ENCODE results near the gene TXN2.
"Not testable (repeated sequence)": the region's sequence is repeated elsewhere in the genome, so short reads cannot be mapped to it uniquely, and the experiment has no call there.

TXN2 gene

DNA sequence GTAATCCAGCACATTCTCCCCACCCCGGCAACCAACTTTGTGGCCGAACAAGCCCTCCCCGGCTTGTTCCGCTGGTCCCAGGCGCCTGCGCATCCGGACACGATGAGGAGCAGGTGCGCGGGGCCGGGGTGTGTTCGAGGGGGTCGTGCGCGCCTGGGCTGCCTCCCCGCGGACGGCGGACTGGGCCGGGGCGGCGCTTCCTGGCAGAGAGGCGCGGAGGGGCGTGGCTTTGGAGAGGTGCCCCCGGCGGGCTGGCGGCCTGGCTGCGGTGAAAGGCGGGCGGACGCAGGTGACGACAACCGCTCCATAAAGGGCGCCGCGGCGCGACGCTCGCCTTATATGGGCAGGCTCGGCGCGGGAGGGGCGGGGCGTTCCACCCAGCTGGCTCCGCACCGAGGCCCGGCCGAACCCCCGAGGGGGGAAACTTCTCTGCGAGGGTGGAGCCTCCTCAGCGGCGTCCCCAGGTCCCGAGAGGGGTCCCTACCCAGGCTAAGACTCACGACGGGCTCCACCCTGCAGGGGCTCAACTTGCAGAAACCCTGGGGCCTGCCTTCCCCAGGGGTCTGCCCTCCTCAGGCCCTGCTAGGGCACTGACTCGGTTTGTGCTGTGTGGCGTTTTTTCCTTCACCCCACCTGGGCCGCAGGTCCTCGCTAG, 26.4 kb downstream of the TXN2 start:
- peak; percentile 82 for DNase-seq

DNA sequence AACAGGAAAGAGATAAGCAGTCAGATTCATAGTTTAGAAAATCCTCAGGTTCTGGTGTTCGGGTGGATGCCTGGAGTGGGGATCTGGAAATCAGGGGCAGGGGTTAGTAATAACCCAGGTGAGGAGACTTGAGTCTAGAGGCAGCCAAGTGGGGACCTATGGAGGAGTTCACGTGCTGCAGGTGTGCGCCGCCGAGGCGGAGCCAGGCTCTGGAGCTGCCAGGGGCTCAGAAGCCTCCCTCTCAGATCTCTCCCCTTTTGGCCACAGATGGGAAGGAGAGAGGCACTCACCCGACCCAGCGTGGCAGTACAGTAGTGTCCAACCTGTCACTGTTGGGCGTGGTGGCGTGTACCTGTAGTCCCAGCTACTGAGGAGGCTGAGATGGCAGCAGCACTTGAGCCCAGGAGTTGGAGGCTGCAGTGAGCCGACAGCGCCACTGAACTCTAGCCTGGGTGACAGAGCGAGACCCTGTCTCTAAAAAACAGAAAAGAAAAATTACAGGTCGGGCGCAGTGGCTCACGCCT, 27.5 kb downstream of the TXN2 start:
- DNase-seq = no peak

DNA sequence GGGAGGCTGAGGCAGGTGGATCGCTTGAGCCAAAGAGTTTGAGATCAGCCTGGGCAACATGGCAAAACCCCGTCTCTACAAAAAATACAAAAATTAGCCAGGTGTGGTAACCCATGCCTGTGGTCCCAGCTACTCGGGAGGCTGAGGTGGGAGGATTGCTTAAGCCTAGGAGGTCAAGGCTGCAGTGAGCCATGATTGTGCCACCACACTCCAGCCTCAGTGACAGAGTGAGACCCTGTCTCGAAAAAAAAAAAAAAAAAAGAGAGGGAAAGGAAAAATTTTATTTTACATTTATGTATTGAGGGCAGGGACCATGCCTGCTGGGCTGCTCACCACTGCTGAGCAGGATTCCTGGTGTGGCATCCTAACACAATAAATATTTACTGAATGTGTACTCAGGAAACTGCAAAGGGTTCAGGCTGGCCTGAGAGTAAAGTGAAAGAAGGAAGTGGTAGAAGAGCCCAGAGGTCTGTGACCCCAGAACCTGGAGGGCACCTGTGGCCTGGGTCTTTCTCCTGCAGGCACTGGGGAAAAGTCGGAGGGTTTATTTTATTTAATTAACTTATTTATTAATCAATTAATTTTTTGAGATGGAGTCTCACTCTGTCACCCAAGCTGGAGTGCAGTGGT, 28.3 kb downstream of the TXN2 start:
- not testable (repeated sequence) for DNase-seq

DNA sequence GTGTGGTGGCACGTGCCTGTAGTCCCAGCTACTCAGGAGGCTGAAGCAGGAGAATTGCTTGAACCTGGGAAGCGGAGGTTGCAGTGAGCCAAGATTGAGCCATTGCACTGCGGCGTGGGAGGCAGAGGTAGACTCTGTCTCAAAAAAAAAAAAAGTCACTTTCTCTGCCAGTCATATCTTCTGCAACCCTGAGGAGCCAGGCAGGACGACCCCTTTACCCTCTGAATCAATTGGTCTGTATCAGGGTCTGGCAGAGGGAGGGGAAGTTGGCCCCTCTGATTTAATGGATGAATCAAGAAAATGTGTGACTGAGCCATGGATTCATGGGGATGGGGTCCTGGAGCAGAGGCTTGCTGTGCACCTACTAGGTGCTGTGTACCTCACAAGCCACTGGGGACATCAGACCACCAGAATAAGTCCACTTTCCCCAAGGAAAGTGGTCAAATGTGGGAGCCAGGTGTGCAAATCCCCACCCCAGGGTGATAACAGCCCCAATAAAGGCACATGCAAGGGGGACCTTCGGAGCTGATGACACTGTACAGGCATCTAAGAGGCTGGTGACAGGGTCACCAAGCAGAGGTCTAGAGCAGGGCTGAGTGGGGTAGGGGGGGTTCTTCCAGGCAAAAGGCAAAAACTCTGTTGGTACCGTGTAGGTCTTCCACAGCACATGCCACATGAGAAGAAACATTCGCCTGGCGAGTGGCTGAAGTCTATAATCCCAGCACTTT, 29.0 kb downstream of the TXN2 start:
- no peak for DNase-seq

DNA sequence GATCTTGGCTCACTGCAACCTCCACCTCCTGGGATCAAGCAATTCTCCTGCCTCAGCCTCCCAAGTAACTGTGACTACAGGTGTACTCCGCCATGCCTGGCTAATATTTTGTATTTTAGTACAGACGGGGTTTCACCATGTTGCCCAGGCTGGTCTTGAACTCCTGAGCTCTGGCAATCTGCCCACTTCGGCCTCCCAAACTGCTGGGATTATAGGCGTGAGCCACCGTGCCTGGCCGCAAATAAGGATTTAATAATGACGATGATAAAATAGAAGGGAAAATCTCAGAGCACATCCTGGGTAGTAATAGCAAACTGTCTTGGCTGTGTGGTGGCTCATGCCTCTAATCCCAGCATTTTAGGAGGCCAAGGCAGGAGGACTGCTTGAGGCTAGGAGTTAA, 30.5 kb downstream of the TXN2 start:
- DNase-seq = not testable (repeated sequence)

DNA sequence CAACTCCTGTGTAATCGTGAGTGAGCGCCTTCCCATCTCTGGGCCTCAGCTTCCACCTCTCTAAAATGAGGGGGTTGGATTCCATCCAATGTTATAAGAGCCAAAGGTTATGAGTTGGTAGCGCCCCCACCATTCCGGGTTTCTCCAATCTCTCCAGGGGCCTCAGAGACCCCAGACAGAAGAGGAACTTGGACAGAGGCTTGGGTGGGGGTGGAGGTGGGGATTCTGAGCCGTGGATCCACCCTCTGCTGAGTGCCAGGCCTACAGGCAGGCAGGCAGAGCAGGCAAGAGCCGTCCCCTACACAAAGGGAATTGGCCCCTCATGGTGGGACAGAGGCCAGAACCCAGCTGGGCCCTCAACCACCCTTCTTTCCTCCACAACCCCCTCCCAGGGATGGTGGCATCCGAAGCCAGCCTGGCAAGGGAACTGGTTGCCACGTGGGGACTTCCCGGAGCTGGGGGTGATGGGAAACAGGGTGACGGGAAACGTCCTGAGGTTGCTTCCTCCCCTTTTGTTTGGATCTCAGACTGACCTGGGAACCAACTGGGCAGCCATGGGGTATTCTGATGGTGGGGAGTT, 31.8 kb downstream of the TXN2 start:
- no peak for DNase-seq

DNA sequence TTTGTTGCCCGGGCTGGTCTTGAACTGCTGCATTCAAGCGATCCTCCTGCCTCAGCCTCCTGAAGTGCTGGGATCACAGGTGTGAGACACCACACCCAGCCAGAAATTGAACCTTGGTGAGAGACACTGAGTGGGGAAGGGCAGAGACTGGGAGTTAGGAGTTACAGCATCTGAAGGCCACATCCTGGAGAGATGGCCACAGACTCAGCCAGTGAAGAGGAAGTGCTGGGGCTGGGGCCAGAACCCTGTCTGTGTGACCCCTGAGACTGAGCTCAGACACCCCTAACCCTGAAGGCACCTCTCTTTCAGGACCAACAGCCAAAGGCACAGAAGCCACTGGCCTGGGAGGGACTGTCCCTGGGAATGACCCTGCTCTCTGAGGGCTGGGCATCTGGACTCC, 33.8 kb downstream of the TXN2 start:
- no peak for DNase-seq

DNA sequence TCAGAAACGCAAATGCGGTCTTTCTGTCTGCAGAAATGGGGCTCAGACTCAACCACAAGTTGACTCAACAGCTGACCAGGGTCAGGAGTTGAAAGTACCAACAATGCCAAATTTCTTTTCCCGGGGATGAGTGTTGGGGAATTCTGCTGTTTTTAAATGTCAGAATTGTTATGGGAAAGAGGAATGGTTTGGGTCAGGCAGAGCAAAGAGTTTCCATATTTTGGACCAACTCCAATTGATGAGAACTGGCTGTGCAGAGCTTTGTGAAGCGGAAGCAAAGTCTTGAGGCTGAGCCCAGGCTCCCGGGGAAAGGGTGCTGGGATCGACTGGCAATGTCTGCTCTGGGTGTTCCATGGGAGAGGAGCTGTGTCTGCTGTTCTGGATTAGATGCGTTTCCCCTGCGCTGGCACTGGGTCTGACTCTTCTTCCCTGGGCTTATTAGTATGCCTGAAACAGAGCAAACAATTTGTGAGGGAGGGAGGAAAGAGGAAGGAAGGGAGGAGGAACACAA, 36.2 kb downstream of the TXN2 start:
- DNase-seq = no peak

DNA sequence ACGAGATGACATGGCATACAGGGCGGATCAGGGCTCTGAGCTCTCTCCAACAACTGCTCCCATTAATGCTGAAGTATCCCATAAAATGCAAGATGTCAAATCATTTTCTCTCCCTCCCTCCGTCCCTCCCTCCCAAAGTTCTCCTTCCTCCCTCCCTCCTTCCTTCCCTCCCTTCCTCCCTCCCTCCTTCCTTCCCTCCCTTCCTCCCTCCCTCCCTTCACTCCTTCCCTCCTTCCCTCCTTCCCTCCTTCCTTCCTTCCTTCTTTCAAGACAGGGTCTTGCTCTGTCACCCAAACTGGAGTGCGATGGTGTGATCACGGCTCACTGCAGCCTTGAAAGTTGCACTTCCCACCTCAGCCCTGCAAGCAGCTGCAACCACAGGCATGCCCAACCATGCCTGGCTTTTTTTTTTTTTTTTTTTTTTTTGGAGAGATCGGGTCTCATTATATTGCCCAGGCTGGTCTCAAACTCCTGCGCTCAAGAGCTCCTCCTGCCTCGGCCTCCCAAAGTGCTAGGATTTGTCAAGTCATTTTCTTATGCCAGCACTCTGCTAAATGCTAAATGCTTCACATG, 38.2 kb downstream of the TXN2 start:
- no peak for DNase-seq

DNA sequence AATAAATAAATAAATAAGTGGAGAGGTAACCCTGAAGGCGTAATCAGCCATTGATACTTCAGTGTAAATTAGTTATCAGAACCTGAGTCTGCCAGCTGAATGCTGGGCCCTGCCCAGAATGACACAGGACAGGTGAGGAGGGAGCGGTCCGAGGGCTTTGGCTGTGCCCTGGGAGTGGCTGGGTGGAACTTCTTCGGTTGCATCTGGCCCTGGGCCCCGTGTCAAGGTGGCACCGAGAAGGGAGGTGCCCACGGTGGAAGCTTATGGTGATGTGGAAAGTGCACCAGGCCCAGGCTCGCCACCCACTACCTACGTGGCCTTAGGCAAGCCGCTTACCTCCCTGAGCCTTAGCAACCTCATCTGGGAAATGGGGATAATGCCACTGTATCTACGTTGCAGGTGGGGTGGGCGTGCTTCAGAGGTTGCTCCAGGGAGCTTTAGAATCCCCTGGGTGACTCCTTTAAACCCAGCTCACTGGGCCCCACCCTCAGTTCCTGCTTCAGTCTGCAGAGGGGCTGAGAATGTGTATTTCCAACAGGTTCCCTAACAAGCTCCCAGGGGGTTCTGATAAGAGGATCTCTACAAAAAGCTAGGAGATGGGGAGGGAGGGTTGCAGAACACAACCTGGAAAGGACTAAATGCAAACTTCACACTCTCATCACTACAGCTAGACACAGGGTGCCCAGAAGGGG, 38.8 kb downstream of the TXN2 start:
- DNase-seq = no peak

DNA sequence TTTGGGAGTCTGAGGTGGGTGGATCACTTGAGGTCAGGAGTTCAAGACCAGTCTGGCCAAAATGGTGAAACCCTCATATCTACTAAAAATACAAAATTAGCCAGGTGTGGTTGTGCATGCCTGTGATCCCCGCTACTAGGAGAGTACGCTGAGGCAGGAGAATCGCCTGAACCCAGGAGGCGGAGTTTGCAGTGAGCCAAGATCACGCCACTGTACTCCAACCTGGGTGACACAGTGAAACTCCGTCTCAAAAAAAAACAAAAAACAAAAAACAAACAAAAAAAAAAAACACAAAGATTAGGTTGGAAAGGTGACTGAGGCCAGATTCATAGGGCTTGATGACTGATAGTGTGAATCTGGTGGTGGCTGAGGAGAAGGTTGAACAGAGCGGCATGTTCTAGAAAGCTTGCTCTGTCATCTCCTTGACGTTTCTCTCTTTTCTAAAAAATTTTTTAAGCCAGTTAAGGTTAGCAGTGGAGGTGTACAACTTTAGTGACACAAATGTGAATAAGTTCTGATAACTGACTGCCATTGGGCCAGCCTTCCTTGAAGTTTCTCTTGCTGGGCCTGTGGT, 40.9 kb downstream of the TXN2 start:
- DNase-seq = no peak

DNA sequence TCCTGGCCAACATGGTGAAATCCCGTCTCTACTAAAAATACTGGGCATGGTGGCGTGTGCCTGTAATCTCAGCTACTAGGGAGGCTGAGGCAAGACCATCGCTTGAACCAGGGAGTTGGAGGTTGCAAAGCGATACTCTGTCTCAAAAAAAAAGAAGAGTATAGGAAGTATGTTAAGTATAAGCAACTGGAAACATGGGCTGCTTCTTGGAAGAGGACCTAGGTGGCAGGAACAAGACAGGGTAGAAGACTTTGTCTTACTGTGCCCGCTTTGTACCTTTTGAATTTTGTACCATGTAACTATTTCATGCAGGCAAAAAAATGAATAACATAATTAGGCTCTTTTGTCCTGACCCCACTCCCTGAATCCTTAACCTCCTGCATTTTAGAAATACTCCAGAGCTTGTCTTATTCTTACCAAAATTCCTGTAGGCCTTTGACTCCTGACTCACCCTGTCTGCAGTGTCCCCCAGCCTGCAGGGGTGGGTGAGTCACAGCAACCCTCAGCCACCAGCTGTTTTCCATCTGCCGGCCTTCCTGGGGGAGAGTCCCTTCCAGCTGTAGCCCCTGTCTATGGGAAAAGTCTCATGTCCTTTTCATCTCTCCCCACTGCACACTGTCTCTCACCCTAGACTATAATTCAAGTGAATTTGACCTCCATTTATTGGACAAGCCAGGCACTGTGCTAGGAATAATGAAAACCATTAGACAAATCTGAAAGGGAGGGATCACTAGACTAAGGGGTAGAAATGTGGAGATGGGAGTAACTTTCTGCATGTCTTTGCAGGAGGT, 41.8 kb downstream of the TXN2 start:
- DNase-seq = no peak

DNA sequence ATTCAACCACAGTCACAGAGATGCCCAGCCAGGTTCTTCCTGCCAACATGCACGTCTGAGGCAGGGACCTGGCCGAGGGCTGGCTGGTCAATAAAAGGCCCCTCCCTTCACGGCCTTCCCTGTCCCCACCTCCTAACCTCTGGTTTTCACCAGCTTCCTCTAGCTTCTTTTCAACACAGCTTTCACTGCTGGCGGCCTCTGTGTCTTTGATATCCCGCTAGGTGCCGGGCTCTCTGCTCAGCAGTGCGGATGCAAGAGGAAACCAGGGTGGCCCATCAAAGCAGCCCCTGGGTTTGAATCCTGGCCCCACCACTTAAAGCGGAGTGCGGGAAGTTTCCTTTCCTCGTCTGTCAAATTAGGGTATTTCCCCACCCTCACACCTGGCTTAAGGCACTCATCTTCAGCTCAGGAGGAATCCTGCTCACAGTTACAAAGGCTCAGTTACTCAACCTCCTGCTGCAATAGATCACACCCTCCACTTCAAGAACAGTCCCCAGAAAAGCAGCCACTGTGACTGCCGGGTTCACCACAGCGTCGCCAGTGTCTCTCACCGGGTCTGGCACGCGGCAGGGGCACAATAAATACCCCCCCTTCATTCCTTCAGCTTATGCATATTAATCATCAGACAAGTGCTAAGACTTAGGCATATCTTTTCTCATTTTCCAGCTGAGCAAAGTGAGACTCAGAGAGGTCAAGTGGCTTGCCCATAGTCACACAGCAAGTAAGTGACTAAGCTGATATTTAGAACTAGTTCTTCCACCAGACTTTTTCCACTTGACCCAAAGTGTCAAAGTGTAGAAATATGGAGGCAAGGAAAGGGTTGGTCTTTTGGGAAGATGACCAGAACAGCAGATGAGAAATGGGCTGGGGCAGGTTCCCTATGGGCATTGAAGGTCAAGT, 45.7 kb downstream of the TXN2 start:
- DNase-seq = peak; percentile 54

DNA sequence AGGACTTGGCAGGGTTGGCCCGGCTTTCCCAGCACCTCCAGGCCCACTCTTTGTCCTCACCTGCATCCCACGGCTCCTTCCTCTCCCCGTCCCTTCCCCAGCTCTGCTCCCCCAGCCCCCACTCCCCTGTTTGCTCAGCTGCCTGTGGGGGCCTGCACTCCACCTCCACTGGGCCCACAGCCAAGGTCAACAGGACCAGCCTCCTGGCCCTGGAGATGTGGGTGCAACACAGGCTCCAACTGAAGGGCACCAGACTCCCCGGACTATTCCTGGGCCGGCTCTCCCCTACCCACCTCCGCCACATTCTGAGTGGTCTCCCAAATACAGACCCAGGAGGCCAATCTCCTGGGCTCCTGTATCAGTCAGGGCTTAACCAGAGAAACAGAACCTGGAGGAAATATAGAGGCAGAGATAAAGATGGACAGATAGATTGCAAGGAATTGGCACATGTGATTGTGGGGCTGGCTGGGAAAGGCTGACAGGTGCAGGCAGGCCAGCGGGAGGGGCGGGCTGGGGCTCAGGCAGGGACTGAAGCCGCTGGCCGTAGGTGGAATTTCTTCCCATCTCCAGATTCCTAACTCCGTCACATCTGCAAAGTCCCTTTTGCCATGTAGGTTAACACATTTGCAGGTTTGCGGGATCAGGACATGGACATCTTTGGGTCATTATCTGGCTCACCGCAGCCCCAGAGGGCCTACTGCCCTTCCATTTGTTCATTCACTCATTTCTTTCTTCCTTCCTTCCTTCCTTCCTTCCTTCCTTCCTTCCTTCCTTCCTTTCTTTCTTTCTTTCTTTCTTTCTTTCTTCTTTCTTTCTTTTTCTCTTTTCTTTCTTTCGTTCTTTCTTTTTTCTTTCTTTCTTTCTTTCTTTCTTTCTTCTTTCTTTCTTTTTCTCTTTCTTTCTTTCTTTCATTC, 47.9 kb downstream of the TXN2 start:
- DNase-seq = peak; percentile 80

DNA sequence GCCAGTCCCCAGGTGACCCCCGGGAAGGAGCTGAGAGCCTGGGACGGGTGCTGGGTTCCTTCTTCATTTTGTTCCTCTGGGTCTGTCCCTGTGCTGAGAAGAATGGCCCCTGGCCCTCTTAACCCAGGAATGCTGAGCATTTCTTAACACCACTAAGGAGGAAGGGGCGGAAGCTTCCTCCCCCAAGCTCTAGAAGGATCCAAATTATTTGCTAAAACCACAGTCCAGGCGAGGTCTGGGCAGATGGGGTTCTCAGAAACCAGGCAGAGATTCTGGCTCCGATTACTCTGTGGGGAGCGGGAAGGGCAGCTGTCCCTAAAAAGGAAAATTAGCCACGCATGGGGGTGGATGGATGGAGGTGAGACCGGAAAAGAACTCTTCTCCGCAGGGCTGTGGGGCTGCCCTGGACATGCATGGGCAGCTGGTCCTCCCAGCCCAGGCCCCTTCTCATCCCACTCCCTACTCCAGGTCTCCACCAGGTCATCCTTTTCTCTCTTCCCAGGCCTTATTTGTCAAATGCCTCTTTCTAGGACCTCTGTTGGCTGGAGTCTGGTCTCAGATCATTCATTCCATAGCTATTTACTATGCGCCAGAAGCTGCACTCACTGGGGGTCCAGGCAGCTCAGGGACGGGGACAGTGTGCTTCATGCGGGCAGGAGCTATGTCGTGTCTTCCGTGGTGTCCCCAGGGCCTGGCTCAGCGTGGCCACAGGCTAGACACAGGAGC, 48.7 kb downstream of the TXN2 start:
- no peak for DNase-seq

DNA sequence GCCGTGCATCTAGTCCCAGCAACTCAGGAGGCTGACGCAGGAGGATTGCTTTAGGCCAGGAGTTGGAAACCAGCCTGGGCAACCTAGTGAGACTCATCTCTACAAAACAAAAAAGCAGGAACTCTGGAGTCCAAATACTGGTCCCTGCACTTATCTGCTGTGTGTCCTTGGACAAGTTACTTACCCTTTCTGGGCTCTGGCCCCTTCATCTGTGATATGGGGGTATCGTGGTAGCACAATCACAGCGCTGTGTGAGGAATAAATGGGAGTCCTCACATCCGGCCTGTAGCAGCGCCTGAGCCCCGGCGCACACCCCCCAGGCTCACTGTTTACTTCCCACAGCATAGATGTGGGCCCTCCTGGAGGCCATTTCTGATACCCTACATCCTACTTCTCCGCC, 49.5 kb downstream of the TXN2 start:
- no peak for DNase-seq

DNA sequence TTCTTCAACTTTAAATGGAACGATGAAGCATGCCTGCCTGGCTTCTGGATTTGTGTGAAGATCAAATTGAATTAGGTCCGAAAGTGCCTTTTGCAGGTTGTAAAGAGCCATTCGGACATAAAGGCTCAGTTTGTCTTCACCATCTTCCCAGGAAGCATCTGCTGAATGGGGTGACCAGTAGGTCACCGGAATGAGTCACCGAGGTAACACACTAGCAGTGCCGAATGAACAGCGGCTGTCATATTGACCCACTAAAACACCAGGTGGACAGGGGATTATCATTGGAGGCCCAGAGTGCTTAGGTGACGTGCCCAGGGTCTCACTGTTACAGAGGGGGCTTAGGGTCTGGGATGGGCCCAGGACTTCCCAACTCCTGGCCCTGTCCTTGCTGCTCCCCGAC, 50.6 kb downstream of the TXN2 start:
- no peak for DNase-seq

DNA sequence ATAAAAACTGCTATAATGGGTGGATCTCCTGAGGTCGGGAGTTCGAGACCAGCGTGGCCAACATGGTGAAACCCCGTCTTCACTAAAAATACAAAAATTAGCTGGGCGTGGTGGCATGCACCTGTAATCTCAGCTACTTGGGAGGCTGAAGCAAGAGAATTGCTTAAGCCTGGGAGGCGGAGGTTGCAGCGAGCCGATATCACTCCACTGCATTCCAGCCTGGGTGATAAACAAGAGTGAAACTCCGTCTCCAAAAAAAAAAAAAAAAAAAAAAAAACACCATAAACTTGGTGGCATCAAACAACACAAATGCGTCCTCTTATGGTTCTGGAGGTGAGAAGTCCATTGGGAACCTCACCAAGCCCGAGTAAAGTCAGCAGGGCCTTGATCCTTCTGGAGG, 53.5 kb downstream of the TXN2 start:
- not testable (repeated sequence) for DNase-seq

Measured in NCI-H748 treated with DMSO at 0.1 percent for 48 hours (cell line).